Measurements from ENCODE around the gene DHFR.

DNA sequence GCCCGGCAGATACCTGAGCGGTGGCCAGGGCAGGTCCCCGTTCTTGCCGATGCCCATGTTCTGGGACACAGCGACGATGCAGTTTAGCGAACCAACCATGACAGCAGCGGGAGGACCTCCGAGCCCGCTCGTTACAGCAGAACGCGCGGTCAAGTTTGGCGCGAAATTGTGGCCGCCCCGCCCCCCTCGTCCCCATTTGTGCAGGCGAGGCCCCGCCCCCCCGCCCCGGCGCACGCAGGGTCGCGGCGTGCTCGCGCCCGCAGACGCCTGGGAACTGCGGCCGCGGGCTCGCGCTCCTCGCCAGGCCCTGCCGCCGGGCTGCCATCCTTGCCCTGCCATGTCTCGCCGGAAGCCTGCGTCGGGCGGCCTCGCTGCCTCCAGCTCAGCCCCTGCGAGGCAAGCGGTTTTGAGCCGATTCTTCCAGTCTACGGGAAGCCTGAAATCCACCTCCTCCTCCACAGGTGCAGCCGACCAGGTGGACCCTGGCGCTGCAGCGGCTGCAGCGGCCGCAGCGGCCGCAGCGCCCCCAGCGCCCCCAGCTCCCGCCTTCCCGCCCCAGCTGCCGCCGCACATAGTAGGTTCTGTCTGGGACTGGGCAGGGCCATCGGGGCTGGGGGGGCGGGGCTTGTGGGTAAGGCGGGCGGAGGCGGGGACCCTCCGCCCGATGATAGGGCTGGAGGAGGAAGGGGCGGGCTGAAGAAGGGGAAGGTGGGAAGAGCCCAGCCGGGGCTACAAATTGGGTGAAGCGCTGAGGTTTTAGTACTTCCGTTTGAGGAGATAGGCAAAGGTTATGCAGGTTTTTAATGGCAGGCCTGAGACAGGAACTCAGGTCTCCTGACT is at the start of gene DHFR, which contains the start of gene MSH3:
- TF ChIP-seq EP300 (IDR thresholded peaks at IDR 0.05) (no peak), POLR2A (IDR thresholded peaks at IDR 0.05; ENCODE audit: low read depth) (no peak), POLR2AphosphoS5 (IDR thresholded peaks at IDR 0.05) (peak; percentile 39 to 67)
- TF ChIP-seq, protein P1, sequence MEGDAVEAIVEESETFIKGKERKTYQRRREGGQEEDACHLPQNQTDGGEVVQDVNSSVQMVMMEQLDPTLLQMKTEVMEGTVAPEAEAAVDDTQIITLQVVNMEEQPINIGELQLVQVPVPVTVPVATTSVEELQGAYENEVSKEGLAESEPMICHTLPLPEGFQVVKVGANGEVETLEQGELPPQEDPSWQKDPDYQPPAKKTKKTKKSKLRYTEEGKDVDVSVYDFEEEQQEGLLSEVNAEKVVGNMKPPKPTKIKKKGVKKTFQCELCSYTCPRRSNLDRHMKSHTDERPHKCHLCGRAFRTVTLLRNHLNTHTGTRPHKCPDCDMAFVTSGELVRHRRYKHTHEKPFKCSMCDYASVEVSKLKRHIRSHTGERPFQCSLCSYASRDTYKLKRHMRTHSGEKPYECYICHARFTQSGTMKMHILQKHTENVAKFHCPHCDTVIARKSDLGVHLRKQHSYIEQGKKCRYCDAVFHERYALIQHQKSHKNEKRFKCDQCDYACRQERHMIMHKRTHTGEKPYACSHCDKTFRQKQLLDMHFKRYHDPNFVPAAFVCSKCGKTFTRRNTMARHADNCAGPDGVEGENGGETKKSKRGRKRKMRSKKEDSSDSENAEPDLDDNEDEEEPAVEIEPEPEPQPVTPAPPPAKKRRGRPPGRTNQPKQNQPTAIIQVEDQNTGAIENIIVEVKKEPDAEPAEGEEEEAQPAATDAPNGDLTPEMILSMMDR (IDR thresholded peaks at IDR 0.05), result peak in 2 of 3 experiments; percentile 9 to 20
